ENCODE data around the gene SINHCAF. TPM values are rescaled to one million over a fixed set of nuclear protein-coding genes. Genes with fewer than 3 reads are reported as not detected.

Gene SINHCAF
- total RNA-seq, 1 donor from 2014 or later, result 60.4 TPM

DNA sequence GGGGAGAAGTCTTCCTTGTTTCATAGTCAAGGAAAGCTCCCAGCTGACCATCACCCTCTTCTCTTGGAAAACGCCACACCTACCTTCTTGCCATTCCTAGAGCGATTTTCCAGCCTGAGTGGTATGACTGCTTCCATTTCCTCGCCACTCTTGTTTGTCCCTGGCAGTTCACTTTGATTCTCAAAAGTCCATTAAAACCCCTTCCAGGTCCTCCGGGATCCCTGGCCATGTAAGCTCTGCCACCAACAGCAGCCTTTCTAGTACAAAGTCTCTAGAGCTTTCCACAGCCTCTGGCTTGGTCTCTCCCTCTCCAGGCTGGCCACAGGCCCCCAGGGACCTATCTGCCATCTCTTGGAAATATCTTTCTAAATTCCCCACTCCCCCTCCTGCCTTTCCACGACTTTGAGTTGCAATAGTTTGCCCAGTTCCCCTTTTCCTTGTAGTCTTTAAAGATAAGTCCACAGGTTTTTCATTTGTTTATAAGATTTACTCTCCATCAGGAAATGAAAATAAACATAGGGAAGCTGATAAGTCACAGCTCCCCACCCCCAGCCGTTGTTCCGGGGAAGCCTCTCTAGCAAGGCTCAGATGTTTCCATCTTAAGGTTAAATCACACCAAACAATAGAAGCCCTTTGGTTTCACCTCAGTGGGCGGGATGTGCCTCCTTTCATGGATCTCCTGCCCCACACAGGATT, 42.9 kb upstream of the SINHCAF start:
- H3K27me3 ChIP-seq, result no peaks in the 10 kb centered on the region
- DNase-seq (ENCODE audit: extremely low spot score in 2 of 2), result no peak
- H3K4me3 ChIP-seq, result no peak overlapping the region
- H3K9me3 ChIP-seq, result no peaks in the 10 kb centered on the region
- TF ChIP-seq POLR2A (IDR thresholded peaks at IDR 0.05) (no peak), CTCF (IDR thresholded peaks at IDR 0.05) (no peak), POLR2AphosphoS5 (IDR thresholded peaks at IDR 0.05; ENCODE audit: insufficient read depth in 1 of 2, low read depth in 1 of 2) (no peak)
- intact Hi-C loops (cut with DNase I), result no loop called here
- H3K4me1 ChIP-seq, result peaks cover 6% of the 10 kb centered on the region
- no peak overlapping the region for H3K27ac ChIP-seq
- no peaks in the 10 kb centered on the region for H3K36me3 ChIP-seq

- no peak for DNase-seq (ENCODE audit: extremely low spot score in 2 of 2)
- H3K27me3 ChIP-seq, result no peaks in the 10 kb centered on the region
- TF ChIP-seq POLR2A (IDR thresholded peaks at IDR 0.05) (no peak), POLR2AphosphoS5 (IDR thresholded peaks at IDR 0.05; ENCODE audit: insufficient read depth in 1 of 2, low read depth in 1 of 2) (no peak), CTCF (IDR thresholded peaks at IDR 0.05) (no peak)
- intact Hi-C loops (cut with DNase I), result no loop called here
- H3K4me3 ChIP-seq, result no peak overlapping the region
- H3K9me3 ChIP-seq, result no peaks in the 10 kb centered on the region
- H3K4me1 ChIP-seq, result peaks cover 15% of the 10 kb centered on the region
- no peak overlapping the region for H3K27ac ChIP-seq
- no peaks in the 10 kb centered on the region for H3K36me3 ChIP-seq
These were observed 40.2 kb upstream of the SINHCAF start for GRCh38 chr12:31366104-31366621.

GRCh38 chr12:31363831-31364230, 37.9 kb upstream of the SINHCAF start:
- H3K9me3 ChIP-seq, result no peaks in the 10 kb centered on the region
- H3K4me1 ChIP-seq, result peaks cover 10% of the 10 kb centered on the region
- H3K36me3 ChIP-seq, result no peaks in the 10 kb centered on the region
- intact Hi-C loops (cut with DNase I), result no loop called here
- H3K4me3 ChIP-seq, result no peak overlapping the region
- no peak for DNase-seq (ENCODE audit: extremely low spot score in 2 of 2)
- no peaks in the 10 kb centered on the region for H3K27me3 ChIP-seq
- TF ChIP-seq POLR2AphosphoS5 (IDR thresholded peaks at IDR 0.05; ENCODE audit: insufficient read depth in 1 of 2, low read depth in 1 of 2) (no peak), POLR2A (IDR thresholded peaks at IDR 0.05) (no peak), CTCF (IDR thresholded peaks at IDR 0.05) (no peak)
- H3K27ac ChIP-seq, result no peak overlapping the region

DNA sequence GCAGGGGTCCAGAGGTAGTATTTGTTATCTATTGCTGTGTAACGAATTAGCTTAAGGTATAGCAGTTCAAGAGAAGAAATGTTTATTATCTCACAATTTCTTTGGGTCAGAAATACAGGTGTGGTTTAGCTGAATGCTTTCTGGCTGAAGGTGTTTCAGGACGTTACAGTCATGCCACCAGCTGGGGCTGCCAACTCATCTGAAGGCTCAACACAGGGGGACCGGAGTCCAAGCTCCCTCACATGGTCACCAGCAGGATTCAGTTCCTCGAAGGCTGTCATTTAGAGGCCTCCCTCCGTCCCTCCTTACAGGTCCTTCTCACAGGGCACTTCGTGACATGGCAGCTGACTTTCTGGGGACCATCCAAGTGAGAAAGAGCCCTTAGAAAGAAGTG, 37.5 kb upstream of the SINHCAF start:
- Histone ChIP-seq H3K4me3 (no peak overlapping the region), H3K4me1 (peaks cover 10% of the 10 kb centered on the region), H3K27ac (no peak overlapping the region), H3K36me3 (no peaks in the 10 kb centered on the region), H3K27me3 (no peaks in the 10 kb centered on the region), H3K9me3 (no peaks in the 10 kb centered on the region)
- intact Hi-C loops (cut with DNase I), result no loop called here
- TF ChIP-seq CTCF (IDR thresholded peaks at IDR 0.05), result no peak
- TF ChIP-seq POLR2A (IDR thresholded peaks at IDR 0.05), result no peak
- no peak for TF ChIP-seq POLR2AphosphoS5 (IDR thresholded peaks at IDR 0.05; ENCODE audit: insufficient read depth in 1 of 2, low read depth in 1 of 2)
- DNase-seq (ENCODE audit: extremely low spot score in 2 of 2), result no peak

- H3K27me3 ChIP-seq, result no peaks in the 10 kb centered on the region
- no peaks in the 10 kb centered on the region for H3K36me3 ChIP-seq
- no peak overlapping the region for H3K4me3 ChIP-seq
- no peaks in the 10 kb centered on the region for H3K9me3 ChIP-seq
- intact Hi-C loops (cut with DNase I), result no loop called here
- peaks cover 10% of the 10 kb centered on the region for H3K4me1 ChIP-seq
- TF ChIP-seq POLR2A (IDR thresholded peaks at IDR 0.05), result no peak
- TF ChIP-seq POLR2AphosphoS5 (IDR thresholded peaks at IDR 0.05; ENCODE audit: insufficient read depth in 1 of 2, low read depth in 1 of 2), result no peak
- no peak for TF ChIP-seq CTCF (IDR thresholded peaks at IDR 0.05)
- H3K27ac ChIP-seq, result no peak overlapping the region
- DNase-seq (ENCODE audit: extremely low spot score in 2 of 2), result no peak
These were observed 36.9 kb upstream of the SINHCAF start for GRCh38 chr12:31362759-31363415.

All from vagina (tissue), 2 donors.